T follicular helper cell (primary cell): ENCODE measurements around the gene RAP1A.
"Not testable (repeated sequence)": the region's sequence is repeated elsewhere in the genome, so short reads cannot be mapped to it uniquely, and the experiment has no call there.

ENCODE experiments used
- DNase-seq: peaks from one replicate; pipeline ENCODE4 v3.0.0-alpha.2; 2020; ENCODE audit warnings: low read depth

RAP1A gene

GRCh38 chr1:111598544-111598943 is 21.0 kb upstream of the RAP1A start:
- DNase-seq = no peak

DNA sequence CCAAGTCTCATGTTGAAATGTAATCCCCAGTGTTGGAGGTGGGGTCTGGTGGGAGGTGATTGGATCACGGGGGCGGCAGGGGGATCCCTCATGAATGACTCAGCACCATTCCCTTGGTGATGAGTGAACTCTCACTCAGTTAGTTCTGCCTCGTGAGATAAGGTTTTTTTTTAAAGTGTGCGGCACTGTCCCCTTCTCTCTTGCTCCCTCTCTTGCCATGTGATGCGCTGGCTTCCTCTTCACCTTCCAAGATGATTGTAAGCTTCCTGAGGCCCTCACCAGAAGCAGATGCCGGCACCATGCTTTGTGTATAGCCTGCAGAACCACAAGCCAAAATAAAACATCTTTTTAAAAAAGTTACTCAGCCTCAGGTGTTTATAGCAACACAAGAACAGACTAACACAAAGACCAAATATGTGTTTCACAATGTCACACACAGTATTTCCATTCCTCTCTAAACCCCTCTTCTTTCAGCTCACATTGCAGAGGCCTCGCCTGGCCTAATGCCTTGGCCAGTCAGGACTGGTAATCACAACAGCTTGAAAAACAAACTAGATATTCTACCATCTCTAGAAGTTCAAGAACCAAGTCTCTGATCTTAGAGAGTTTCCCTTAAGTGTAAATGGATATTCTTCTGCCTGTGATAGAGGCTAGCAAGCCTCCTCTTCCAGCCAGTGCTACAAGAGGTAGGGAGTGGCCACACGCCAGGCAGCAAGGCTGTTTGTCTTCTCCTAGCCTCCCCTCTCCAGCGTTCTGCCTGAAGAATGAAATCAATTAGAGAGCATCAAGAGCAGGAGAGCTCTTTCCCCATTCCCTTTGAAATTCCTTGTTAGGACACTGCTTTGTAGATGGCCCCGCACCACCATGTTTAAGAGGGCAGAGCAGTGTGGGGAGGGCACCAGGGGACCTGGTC is 19.6 kb upstream of the RAP1A start:
- DNase-seq = no peak

DNA sequence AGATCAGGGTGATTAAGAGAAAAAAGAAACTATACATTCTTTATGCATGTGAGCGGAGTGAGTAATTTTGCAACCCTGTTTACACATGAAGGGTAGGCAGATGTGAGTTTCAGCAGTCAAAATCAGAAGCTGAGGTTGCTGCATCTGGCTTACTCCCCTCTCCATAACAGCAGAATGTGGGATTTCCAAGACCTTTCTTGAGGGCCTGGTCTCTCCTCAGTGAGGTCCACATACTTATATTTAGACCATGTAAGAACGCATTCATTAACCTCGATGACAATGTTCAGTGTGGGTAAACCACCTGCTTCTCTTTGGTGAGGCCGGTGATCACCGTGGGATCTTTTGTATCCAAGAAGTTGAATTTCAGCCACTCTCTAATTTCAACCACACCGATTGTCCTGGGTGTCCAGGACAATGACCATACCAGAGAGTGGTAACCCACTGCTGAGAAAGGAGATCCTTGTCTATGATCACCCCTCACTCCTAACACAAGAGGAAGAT is 18.7 kb upstream of the RAP1A start:
- no peak for DNase-seq

DNA sequence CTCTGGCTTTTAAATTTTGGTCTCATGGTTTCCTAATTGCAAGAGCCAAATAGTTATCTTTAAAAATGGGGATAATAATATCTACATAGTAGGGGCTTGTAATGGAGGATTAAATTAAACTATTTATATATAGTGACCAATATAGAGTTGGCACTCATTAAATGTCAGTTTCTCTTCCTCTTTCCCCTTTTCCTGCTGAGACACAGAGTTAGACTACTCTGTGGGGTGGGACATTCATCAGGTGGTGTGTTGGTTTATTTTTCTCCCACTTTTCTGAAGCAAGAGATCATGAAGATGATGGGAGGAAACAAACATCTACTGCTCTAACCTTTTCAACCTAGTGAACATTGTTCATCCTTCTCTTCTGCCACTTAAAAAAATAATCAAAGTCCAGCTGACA is 17.3 kb upstream of the RAP1A start:
- no peak for DNase-seq

GRCh38 chr1:111602974-111603373 is 16.6 kb upstream of the RAP1A start:
- DNase-seq = no peak

- peak; percentile 70 for DNase-seq
Measured at GRCh38 chr1:111603979-111604378, 15.6 kb upstream of the RAP1A start.

DNA sequence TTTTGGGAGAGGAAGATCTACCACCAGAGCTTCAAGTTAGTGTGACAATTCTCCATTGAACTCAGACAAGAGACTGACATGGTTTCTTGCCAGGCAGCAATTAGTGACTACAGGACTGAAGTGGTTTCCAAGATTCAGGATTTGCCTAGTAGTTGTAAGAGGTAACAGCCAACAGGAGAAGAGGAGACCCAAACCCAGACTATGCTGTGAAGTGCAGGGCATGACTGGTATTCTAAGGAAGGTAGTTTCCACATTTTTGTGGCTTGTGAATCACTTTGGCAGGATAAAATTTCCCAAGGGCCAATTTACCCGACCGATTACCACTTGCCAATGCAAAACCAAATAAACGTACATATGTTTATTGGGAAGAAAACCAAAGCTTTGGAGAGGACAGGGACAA is 14.7 kb upstream of the RAP1A start:
- DNase-seq = no peak

GRCh38 chr1:111605576-111605975 is 14.0 kb upstream of the RAP1A start:
- DNase-seq = no peak

GRCh38 chr1:111606457-111607215 is 13.0 kb upstream of the RAP1A start:
- DNase-seq = not testable (repeated sequence)

DNA sequence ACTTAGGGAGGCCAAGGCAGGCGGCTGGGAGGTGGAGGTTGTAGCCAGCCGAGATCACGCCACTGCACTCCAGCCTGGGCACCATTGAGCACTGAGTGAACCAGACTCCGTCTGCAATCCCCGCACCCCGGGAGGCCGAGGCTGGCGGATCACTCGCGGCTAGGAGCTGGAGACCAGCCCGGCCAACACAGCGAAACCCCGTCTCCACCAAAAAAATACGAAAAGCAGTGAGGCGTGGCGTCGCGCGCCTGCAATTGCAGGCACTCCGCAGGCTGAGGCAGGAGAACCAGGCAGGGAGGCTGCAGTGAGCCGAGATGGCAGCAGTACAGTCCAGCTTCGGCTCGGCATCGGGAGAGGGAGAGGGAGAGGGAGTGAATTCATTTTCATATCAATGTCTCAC is 11.1 kb upstream of the RAP1A start:
- DNase-seq = not testable (repeated sequence)

DNA sequence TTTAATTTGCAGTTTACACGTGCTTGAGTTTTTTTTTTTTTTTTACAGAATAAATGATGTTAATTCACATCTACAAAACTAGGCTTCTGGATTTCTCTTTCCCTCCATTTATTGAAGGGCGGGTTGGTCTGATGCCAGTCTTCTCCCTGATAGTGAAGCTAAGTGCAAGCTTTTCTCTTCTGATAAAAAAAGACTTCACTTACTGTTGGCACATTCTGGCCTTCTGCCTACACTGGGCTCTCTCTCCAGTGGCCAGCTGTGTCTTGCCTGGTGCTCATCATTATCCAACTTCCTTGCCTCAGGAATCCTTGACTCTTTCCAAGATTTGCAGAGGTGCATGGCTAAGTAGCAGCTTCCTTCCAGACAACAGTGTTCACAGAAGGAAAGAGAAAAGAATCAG is 7.6 kb upstream of the RAP1A start:
- DNase-seq = no peak

DNA sequence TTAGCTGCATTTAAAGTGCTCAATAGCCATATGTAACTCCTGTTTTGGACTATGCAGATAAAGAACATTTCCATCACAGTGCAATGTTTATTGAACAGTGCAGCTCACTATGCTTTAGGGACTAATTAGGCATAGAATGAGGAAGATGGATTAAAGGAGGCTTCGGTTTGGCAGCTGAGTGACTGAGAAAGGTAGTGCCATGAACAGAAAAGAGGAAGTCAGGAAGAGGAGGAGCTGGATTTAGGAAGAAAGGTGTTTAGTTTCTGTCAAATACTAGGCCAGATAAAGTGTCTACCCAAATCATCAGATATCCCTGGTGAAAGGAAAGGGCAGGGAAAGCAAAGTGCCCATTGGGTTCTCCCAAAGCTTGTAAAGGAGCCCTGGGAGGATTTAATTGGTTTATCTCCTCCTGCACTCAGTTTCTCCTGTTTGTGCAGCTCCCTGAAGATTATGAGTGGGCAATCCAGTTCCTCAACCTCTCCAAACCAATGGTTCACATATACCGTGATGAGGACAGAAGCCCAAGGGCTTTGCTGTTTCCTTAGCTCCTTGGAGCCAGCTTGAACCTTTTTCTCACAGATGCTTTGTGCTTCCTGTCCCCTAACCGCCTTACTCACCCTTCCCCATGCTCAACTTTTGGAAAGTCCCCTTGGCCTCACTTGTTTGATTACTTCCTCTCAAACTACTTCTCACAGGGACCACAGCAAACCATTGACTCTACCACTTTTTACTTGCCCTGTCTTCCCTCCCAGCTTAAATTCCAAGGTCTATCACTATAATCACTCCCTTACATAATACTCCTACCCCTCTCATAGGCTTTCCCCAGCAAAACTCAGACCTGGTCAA is 3.5 kb upstream of the RAP1A start:
- DNase-seq = no peak

DNA sequence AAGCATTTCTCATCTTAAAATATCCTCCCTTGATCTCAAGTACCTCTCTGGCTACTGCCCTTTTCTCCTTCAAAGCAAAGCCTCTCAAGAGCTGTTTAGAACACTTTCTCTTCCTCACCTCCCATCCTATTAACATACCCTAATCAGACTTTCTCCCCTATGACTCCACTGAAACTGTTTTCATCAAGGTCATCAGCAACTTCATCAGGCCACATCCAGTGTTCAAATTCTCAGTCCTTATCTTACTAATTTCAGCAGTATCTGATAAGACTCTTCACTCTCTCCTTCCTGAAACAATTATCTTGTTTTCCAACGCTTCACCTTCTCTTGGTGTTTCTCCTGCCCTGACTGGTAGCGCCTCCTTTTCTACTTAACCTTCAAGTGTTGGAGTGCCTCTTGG is 1.5 kb upstream of the RAP1A start:
- DNase-seq = no peak

GRCh38 chr1:111618961-111619634 is 491 bp upstream of the RAP1A start:
- DNase-seq = no peak

DNA sequence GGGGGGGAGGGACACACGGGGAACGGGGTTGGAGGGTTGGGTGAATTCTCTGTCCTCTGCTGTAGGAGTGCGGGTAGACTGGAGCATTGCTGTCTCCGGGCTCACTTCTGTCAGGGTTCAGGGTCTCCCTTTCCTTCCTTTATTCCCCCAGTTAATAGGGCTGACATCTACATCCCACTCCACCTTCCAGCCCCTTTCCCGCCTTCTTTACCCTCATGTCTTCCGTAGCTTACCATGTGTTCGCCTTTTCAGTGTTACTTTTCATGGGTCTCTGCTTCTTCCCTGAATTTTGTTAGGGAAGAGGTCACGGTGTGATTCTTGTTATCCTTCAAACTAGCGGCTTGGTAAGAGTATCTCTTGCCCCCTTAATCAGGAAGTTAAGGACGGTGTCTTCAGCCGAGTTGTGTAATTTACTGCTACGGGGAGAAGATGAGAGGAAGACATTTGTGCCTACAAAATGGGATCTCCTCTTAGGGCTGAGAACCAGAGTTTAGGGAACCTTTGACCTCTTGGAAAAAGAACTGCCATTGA is 917 bp downstream of the RAP1A start:
- DNase-seq = no peak

GRCh38 chr1:111621050-111621449 is 1.5 kb downstream of the RAP1A start:
- DNase-seq = no peak

GRCh38 chr1:111622166-111622565 is 2.6 kb downstream of the RAP1A start:
- no peak for DNase-seq

GRCh38 chr1:111624382-111624781 is 4.8 kb downstream of the RAP1A start:
- no peak for DNase-seq

DNA sequence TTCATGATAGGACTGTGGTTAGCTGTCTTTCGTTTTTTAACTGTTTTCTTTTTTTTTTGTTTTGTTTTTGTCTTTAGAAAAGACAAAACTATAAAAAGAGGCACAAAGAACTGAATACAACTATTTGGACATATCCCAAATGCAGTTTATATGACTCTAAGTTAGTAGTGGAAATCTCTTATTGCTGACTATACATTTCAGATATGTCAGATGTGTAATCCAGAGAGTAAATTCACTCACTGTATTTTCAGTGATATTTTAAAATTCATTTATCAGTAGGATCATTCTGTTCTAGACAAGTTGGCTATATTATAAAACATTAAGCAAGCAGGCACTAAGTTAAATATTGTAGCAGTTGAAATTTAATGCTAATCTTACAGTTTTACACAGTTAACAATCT is 5.7 kb downstream of the RAP1A start:
- DNase-seq = no peak

- DNase-seq = no peak
Measured at GRCh38 chr1:111628153-111628552, 8.6 kb downstream of the RAP1A start.
